H1 (cell line): Measurements from ENCODE around the gene KANSL1. TPM values are rescaled to one million over a fixed set of nuclear protein-coding genes. Genes with fewer than 3 reads are reported as not detected.

Source experiments
- CTCF ChIA-PET: fragments of 300-600 bp; sonication (Branson Sonifier 250); formaldehyde crosslinking; loops from one replicate; lab custom pipeline; 2021; ENCODE audit not compliant: partially characterized antibody; lab: Charles Lee
- POLR2A ChIA-PET: fragments of 300-600 bp; sonication (Branson Sonifier 250); formaldehyde crosslinking; loops from one replicate; lab custom pipeline; 2021; ENCODE audit warnings: inconsistent platforms; ENCODE audit not compliant: partially characterized antibody; lab: Charles Lee
- DNase-seq, 2 experiments: peaks; one replicate each; pipeline versions ENCODE4 v3.0.0 to v3.0.0-alpha.2; 2010 to 2022; ENCODE audit warnings: low spot score in 2 of 2, low read depth in 1 of 2, mixed read lengths in 1 of 2
- FAIRE-seq: peaks from 2 replicates; lab custom pipeline; 2011; peaks lifted over from hg19 to GRCh38; lab: Jason Lieb, UNC
- H2AFZ ChIP-seq: 2 replicates; pipeline ENCODE4 v1.8.1; 2012; ENCODE audit warnings: low read length, inconsistent platforms
- H2AK5ac ChIP-seq: 2 replicates; pipeline ENCODE4 v1.6.1; 2013; ENCODE audit warnings: low read depth, low read length
- H2BK120ac ChIP-seq: replicated peaks from 2 replicates; pipeline ENCODE3; 2013; ENCODE audit warnings: low read depth, low read length, inconsistent platforms
- H2BK12ac ChIP-seq: 2 replicates; pipeline ENCODE4 v1.6.1; 2013; ENCODE audit warnings: low read depth, low read length
- H2BK15ac ChIP-seq: 2 replicates; pipeline ENCODE4 v1.6.1; 2013; ENCODE audit warnings: low read length
- H2BK20ac ChIP-seq: 2 replicates; pipeline ENCODE4 v1.6.1; 2013; ENCODE audit warnings: low read length
- H2BK5ac ChIP-seq: 2 replicates; pipeline ENCODE4 v1.6.1; 2013; ENCODE audit warnings: low read depth, low read length
- H3K14ac ChIP-seq: 2 replicates; pipeline ENCODE4 v1.6.1; 2013; ENCODE audit warnings: inconsistent platforms; ENCODE audit not compliant: insufficient read length
- H3K18ac ChIP-seq: 2 replicates; pipeline ENCODE4 v1.6.1; 2013; ENCODE audit warnings: low read length; ENCODE audit errors: extremely low read depth
- H3K23ac ChIP-seq: 2 replicates; pipeline ENCODE4 v1.6.1; 2013; ENCODE audit warnings: inconsistent platforms; ENCODE audit not compliant: insufficient read length
- H3K23me2 ChIP-seq: 2 replicates; pipeline ENCODE4 v1.6.1; 2013; ENCODE audit warnings: low read depth, low read length
- H3K27ac ChIP-seq: 2 replicates; pipeline ENCODE4 v1.6.1; 2011; ENCODE audit warnings: low read depth, low read length, inconsistent platforms
- H3K27me3 ChIP-seq, 4 experiments: replicated peaks in 1 of 4; 1 replicate in 1 of 4; 2 replicates in 3 of 4; pipeline versions ENCODE4 v1.6.1 to v1.8.1; 2011 to 2013; ENCODE audit warnings: low read length in 3 of 4, mild to moderate bottlenecking in 3 of 4, inconsistent platforms in 2 of 4, mixed read lengths in 2 of 4, moderate library complexity in 1 of 4; ENCODE audit not compliant: control insufficient read depth in 3 of 4, insufficient read depth in 3 of 4; ENCODE audit errors: extremely low read depth in 1 of 4
- H3K36me3 ChIP-seq, 4 experiments: 2 replicates each; pipeline versions ENCODE4 v1.6.1 to v1.8.1; 2011 to 2013; ENCODE audit warnings: mild to moderate bottlenecking in 4 of 4, low read length in 3 of 4, moderate library complexity in 2 of 4, control low read depth in 1 of 4, inconsistent platforms in 1 of 4; ENCODE audit not compliant: insufficient read depth in 4 of 4, control insufficient read depth in 2 of 4
- H3K4ac ChIP-seq: replicated peaks from 2 replicates; pipeline ENCODE3; 2013; ENCODE audit warnings: low read length, low read depth, mixed read lengths, inconsistent platforms; ENCODE audit not compliant: insufficient read length
- H3K4me1 ChIP-seq, 4 experiments: replicated peaks in 1 of 4; 1 replicate in 1 of 4; 2 replicates in 3 of 4; pipeline versions ENCODE4 v1.6.1 to v1.8.1; 2011 to 2013; ENCODE audit warnings: low read length in 3 of 4, inconsistent platforms in 2 of 4, mixed read lengths in 1 of 4; ENCODE audit not compliant: insufficient read depth in 4 of 4, control insufficient read depth in 3 of 4
- H3K4me2 ChIP-seq, 2 experiments: 2 replicates each; pipeline versions ENCODE4 v1.6.1 to v1.8.1; 2011 to 2013; ENCODE audit warnings: low read depth in 2 of 2, low read length in 2 of 2, control low read depth in 1 of 2, inconsistent platforms in 1 of 2, mild to moderate bottlenecking in 1 of 2; ENCODE audit not compliant: insufficient read depth in 1 of 2
- H3K4me3 ChIP-seq, 4 experiments: fragments of 200-600, 300-600 bp in 1 of 4; sonication (generic), shearing (Covaris generic), sonication (Bioruptor Twin) in 1 of 4; 2 replicates each; pipeline versions ENCODE4 v1.5.1 to v1.8.1; 2011 to 2016; ENCODE audit warnings: low read length in 4 of 4, low read depth in 3 of 4, control low read depth in 2 of 4, inconsistent platforms in 2 of 4, mild to moderate bottlenecking in 2 of 4, mixed read lengths in 1 of 4, moderate library complexity in 1 of 4; ENCODE audit not compliant: insufficient read depth in 2 of 4; ENCODE audit errors: extremely low read depth in 1 of 4
- H3K56ac ChIP-seq: replicated peaks from 2 replicates; pipeline ENCODE3; 2013; ENCODE audit warnings: low read depth, mild to moderate bottlenecking, mixed read lengths, low read length, inconsistent platforms; ENCODE audit not compliant: insufficient read length
- H3K79me1 ChIP-seq: 2 replicates; pipeline ENCODE4 v1.6.1; 2013; ENCODE audit warnings: low read depth, low read length, control low read depth
- H3K79me2 ChIP-seq, 2 experiments: 2 replicates each; pipeline versions ENCODE4 v1.6.1 to v1.8.1; 2012 to 2013; ENCODE audit warnings: low read length in 2 of 2, mild to moderate bottlenecking in 2 of 2, inconsistent platforms in 1 of 2; ENCODE audit not compliant: insufficient read depth in 2 of 2, control insufficient read depth in 1 of 2
- H3K9ac ChIP-seq, 4 experiments: replicated peaks in 1 of 4; 1 replicate in 1 of 4; 2 replicates in 3 of 4; pipeline versions ENCODE4 v1.6.1 to v1.8.1; 2011 to 2013; ENCODE audit warnings: low read depth in 3 of 4, low read length in 3 of 4, control low read depth in 2 of 4, mild to moderate bottlenecking in 2 of 4, moderate library complexity in 2 of 4, inconsistent platforms in 1 of 4; ENCODE audit errors: extremely low read depth in 1 of 4
- H3K9me3 ChIP-seq, 2 experiments: 2 replicates each; pipeline versions ENCODE4 v1.6.1 to v1.8.1; 2012 to 2013; ENCODE audit warnings: mild to moderate bottlenecking in 2 of 2, moderate library complexity in 2 of 2, control low read depth in 1 of 2, inconsistent platforms in 1 of 2, low read depth in 1 of 2, low read length in 1 of 2, mixed read lengths in 1 of 2; ENCODE audit not compliant: insufficient read depth in 2 of 2
- H4K20me1 ChIP-seq, 2 experiments: replicated peaks in 1 of 2; 2 replicates each; pipeline versions ENCODE3 to v1.8.1; 2011 to 2013; ENCODE audit warnings: inconsistent platforms in 2 of 2, low read length in 2 of 2, mild to moderate bottlenecking in 1 of 2; ENCODE audit not compliant: insufficient read depth in 2 of 2, control insufficient read depth in 1 of 2
- H4K5ac ChIP-seq: 2 replicates; pipeline ENCODE4 v1.6.1; 2013; ENCODE audit warnings: low read length, low read depth, mixed read lengths, inconsistent platforms; ENCODE audit not compliant: insufficient read length
- H4K8ac ChIP-seq: 2 replicates; pipeline ENCODE4 v1.8.0; 2013; ENCODE audit warnings: mild to moderate bottlenecking, moderate library complexity, low read length, inconsistent platforms; ENCODE audit not compliant: insufficient read depth; ENCODE audit errors: extremely low read depth
- H4K91ac ChIP-seq: replicated peaks from 2 replicates; pipeline ENCODE3; 2013; ENCODE audit warnings: low read length, mixed read lengths, inconsistent platforms; ENCODE audit not compliant: insufficient read length
- CEBPB ChIP-seq: IDR thresholded peaks from 2 replicates; pipeline ENCODE4 v1.6.1; 2012; ENCODE audit warnings: low read depth, low read length
- POU5F1 ChIP-seq: IDR thresholded peaks from 2 replicates; pipeline ENCODE4 v1.6.1; 2011; ENCODE audit warnings: low read depth, mild to moderate bottlenecking, low read length, moderate library complexity
- SIN3A ChIP-seq, 2 experiments: IDR thresholded peaks in 1 of 2; conservative IDR thresholded peaks in 1 of 2; 2 replicates each; pipeline ENCODE4 v1.6.1; 2011 to 2012; ENCODE audit warnings: low read length in 2 of 2, improper control_type of control experiment in 1 of 2, low read depth in 1 of 2, mild to moderate bottlenecking in 1 of 2
- TBP ChIP-seq: IDR thresholded peaks from 2 replicates; pipeline ENCODE4 v1.6.1; 2011; ENCODE audit warnings: low read depth, low read length, improper control_type of control experiment
- ZNF274 ChIP-seq: IDR thresholded peaks from 2 replicates; pipeline ENCODE4 v1.7.0; 2012; ENCODE audit warnings: low read length, borderline replicate concordance; ENCODE audit errors: extremely low read depth
- WGBS, 2 experiments: shearing (Covaris generic) in 1 of 2; methylation state at CpG; one replicate each; pipeline versions ENCODE4 v1.1.6 to v1.1.7; 2013 to 2015; ENCODE audit warnings: low lambda C conversion rate in 2 of 2, mixed read lengths in 2 of 2, inconsistent platforms in 1 of 2, low coverage in 1 of 2, missing lambda C conversion rate in 1 of 2; ENCODE audit not compliant: insufficient replicate concordance in 2 of 2, insufficient coverage in 1 of 2, insufficient read length in 1 of 2; ENCODE audit errors: extremely low coverage in 1 of 2, missing lambda C conversion rate in 1 of 2; 5-methylcytosine and 5-hydroxymethylcytosine counted together
- polyA plus RNA-seq, 7 experiments: library from polyadenylated mRNA; depleted of rRNA in 3 of 7; stranded (reverse) in 5 of 7; unstranded in 2 of 7; fragments of >200 nt in 5 of 7; fragments of 200-250 nt in 2 of 7; gene quantifications; 1 replicate in 5 of 7; 2 replicates in 1 of 7; 4 replicates in 1 of 7; pipeline versions ENCODE4 v1.2.1 to v1.2.3, GENCODE V29; 2011 to 2013; ENCODE audit warnings: missing spikeins in 2 of 7, mixed read lengths in 2 of 7
- total RNA-seq: library from RNA; stranded (reverse); fragmentation: NEBNext Ultra II Directional; extraction: Animal tissue kit (Norgen Biotek cat#: 25700); gene quantifications from 2 replicates; pipeline ENCODE4 v1.2.1, GENCODE V29; 2021

The KANSL1 gene
- total and polyA plus RNA-seq, 2 of the 8 experiments (the other 6 are each of a cell fraction or from before 2014, with no cell fraction given): 34.0 to 128 TPM

GRCh38 chr17:46020998-46021397 lies 172.2 kb downstream of the KANSL1 start:
- Histone ChIP-seq H3K27ac (no peak overlapping the region), H3K4me1 (no peaks in the 10 kb centered on the region), H3K4me3 (no peak overlapping the region), H3K27me3 (no peaks in the 10 kb centered on the region), H3K23me2 (no peaks in the 10 kb centered on the region), H2AK5ac (no peak overlapping the region), H3K79me2 (no peaks in the 10 kb centered on the region), H3K14ac (no peak overlapping the region), H3K4me2 (no peak overlapping the region), H2BK15ac (no peak overlapping the region), H3K18ac (no peak overlapping the region), H3K36me3 (no peaks in the 10 kb centered on the region), H3K56ac (no peak overlapping the region), H3K4ac (no peak overlapping the region), H4K5ac (no peak overlapping the region), H3K23ac (no peak overlapping the region), H2BK20ac (no peak overlapping the region), H2BK5ac (no peak overlapping the region), H2BK12ac (no peak overlapping the region), H4K91ac (no peak overlapping the region), H2AFZ (no peak overlapping the region), H3K9ac (no peak overlapping the region), H2BK120ac (no peak overlapping the region), H3K79me1 (no peaks in the 10 kb centered on the region), H4K8ac (no peak overlapping the region), H3K9me3 (no peaks in the 10 kb centered on the region), H4K20me1 (peaks cover 0 to 2% of the 10 kb centered on the region in 2 experiments)
- FAIRE-seq (no peak), DNase-seq (no peak)
- CTCF ChIA-PET: interaction anchor here (1.2 to 1.7 kb wide), 6 partner anchors 17 to 146 kb away, joined by 3 to 6 read pairs (median 3); no protein-coding TSS in a partner anchor
- WGBS, 2 experiments: 86% methylated on average over 12 of the region's 12 CpGs; no CpG with 5 or more reads in 1 of the 2 experiments
- POLR2A ChIA-PET: no interaction called here
- TF ChIP-seq TBP (no peak), CEBPB (no peak), SIN3A (conservative IDR thresholded peaks at IDR 0.05 in 1 of 2, IDR thresholded peaks at IDR 0.05 in 1 of 2; ENCODE audit: low read depth in 1 of 2, low read length in 2 of 2) (no peak), POU5F1 (no peak), ZNF274 (no peak)
